HG03175 (cell line): ENCODE results near the gene GNAQ.

Experiments used
- ATAC-seq: cut with Tn5 transposase; IDR thresholded peaks from one replicate; pipeline ENCODE4 v1.9.1; 2021; ENCODE audit warnings: mild to moderate bottlenecking, moderate library complexity; ENCODE audit not compliant: unreplicated experiment

GNAQ gene

DNA sequence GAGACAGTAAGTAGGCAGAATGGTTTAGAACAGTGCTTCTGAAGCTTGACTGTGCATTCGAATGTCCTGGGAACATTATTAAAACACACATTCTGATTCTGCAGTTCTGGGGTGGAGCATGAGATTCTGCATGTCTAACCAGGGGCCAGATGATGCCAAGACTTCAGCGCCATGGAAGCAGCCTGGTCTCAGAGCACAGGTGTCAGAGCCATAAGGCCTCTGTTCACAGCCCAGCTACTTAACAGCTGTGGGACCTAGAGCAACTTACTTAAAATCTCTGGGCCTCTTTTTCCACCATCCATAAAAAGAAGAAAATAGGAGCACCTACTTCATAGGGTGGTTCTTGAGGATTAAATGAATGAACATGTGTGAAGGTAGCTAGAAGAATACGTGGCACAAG lies 84.0 kb downstream of the GNAQ start:
- no peak for ATAC-seq

DNA sequence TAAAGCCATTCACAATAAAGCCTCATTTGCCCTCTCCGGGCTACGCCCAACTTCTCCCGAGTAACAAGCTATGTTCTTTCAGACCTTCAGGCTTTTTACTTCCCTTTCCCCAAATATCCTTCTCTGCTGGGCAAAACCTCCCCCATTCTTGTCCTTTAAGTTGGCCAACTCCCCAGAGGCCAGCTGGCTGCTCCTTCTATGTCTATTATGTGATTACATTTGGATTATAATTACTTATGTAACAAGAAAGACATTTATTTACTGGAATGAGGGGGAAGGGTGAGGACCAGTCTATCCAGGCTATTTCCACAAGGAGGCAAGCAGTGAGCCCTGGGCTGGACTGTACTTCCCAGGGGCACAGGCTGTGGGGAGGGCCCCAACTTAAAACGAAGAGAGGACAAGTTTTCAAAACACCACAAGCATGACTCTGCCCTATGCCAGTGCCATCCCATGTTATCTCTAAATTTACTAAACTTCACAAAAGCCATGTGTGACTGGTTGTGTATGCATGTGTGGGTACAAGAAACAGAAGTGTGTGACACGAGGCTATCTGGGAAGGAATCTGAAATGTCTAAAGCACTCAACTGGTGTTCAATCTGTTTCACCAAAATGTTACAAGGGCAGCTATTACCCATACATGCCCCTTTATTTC lies 84.5 kb downstream of the GNAQ start:
- no peak for ATAC-seq

DNA sequence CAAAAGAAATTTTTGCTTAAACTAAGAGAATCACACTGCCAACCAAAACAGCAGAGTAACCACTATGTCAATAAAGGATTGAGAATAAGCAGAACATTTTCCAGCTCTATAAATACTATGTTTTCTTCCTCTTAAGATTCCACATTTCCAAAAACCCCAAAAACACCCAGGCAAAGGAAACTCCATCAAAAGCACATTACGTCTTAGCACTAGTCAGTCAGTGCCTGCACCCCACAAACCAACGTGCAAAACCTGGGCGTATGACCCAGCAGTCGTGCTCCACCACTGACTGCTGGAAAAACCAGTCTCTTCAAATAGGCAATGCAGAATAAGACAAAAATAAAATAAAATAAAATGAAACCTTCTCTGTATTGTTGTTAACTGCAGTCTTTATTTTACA lies 85.3 kb downstream of the GNAQ start:
- ATAC-seq, result no peak

DNA sequence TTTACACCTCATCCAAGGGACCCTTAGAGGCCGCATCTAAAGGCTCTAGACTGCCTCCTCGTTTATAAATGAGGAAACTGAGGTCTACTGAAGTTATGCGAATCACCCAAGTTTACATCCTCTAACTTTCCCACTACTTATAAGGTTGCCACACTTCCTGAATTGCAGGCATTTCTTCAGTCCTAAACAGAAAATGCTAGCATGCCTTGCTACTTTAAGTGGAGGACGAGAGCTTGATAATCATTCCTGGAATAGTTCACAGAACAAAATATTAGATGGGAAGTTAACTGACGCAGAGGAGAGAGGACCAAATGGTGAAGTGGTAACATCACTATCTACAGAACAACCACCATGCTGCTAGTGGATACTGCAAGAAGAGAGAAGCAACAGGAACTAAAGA lies 85.8 kb downstream of the GNAQ start:
- ATAC-seq, result no peak

DNA sequence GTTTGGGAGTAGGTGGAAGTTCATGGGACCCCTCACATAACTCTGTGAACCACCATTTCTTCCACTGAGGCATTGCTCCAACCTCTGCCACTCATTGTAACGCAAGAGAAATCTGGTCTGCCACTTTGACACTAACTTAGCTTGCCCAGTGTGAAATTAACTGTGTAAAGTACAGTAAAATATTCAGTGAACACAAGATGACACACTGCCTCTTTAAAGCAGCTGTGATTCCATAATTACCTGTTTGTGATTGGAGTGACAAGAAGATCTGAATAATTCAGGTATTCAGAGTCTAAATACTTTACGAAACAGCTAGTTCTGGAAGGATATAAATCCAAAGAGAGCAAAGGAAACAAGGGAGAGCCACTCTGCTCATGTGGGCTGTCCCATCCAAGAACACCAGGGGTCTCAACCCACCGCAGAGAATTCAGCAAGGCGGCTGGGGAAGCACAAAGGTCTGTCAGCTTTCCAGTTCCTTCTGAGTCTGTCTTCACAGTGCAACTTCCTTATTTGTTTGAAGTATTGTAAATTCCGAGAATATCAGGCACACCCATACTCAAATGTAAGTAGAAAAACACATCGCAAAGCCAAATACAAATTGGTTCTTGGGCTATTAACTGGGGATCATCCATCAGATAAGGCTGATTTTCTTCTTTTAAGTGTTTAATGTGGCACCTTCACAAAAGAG lies 86.9 kb downstream of the GNAQ start:
- no peak for ATAC-seq

DNA sequence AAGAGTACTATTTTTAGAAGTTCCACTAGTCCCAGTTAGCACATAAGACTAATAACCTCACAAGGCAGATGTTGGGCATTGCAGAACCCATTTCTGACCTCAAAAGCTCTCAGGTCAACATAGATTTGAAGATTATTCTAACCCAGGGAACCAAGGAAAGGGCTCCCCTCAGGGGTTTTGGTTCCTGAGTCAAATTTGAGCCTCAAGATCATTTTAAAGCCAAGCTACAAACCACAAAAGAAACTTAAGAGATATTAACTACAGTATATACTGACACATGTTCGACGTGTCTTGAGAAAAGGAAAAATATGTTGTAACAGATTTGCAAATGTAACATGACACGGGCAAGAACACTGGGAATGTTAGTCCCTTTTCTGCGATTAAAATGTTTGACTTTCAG lies 88.6 kb downstream of the GNAQ start:
- ATAC-seq, result no peak

DNA sequence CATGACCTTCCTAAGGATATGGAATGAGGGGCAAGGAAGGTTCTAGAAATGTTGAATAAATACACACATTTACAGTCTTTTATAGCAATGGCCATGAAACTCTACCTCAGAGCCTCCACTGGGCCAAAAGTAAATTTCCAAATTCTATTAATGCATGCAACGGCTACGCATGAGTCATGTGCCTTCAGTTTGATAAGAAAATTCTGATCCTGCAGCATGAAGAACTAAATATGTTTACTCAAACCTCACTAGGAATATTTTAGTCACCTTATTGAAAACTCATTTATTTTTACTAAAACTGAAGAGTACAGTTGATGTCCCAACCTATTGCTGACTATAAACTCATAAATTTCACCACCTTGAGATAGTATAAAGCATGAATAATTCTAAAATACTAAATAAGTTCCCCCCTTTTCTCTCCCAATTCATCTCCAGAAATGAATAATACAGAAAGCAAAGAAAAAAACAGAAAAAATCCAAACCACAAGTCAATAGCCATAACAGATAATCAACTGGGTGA lies 92.4 kb downstream of the GNAQ start:
- no peak for ATAC-seq

DNA sequence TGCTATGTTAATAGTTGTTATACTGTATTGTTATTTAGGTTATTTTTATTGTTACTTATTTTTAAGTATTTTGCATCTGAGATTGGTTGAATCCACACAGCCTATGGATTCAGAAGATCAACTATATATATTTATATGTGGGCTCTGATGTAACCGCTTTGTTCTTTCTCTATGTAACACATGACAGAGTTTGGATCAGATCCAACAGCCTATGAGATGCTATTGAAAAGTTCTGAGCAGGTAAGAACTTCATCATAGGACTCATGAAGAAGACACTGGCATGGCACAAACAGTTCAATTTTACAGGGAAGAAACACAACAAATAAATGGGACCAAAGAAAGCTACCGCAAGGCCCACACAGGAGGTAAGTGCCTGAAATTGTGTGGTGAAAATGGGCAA lies 93.4 kb downstream of the GNAQ start:
- no peak for ATAC-seq

DNA sequence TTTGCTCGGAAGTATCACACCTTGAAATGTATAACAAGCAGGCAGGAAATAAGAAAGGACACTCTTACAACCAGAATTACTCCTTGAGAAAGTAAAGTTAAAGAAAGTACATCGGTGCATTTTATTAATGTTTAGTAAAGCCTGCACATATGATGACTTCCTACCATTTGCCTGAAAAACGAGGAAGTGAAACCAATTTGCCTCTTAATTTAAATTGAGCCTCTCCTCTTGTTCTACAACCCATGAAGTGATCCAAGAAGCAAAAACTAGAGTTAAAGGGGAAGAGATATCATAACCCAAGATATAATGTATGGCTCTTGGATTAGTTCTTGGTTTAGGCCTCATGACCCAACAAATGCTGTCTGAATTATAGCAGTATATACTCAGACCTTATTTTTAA lies 95.6 kb downstream of the GNAQ start:
- peak; percentile 45 for ATAC-seq

DNA sequence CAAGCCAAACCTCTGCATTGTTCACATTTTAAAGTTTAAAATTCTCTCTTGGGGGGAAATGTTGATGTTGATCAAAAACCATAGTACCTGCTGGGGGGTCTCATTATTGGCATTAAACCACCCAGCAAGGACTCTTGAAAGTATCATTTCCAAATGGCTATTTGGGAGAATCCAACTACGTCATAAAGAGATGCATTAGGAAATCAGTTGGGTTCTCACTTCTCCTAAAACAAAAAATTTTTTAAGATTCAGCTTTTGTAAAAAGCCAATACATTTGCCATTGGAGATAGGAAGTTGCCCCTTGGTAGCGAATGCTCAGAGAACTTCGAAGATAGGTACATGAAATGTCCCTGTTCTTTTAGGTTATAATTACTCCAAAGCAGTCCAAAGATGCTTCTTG lies 96.4 kb downstream of the GNAQ start:
- ATAC-seq, result no peak

DNA sequence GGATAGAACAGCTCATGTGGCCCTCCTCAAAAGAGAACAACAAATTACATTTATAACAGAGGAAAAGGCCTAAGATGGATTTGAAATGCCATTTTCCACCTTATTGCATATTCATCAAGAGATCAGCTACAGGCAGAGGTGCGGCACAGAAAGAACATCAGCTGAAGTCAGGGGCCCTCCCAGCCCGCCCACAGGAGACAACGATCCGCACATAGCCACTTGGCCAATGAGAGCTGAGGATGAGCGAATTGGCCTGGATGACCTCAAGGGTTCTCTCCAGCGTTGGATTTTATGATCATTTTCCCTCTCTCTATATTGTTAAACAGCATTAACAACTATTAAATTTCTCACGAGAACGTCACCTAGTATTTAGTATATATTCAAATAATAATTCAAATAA lies 97.6 kb downstream of the GNAQ start:
- ATAC-seq, result no peak

DNA sequence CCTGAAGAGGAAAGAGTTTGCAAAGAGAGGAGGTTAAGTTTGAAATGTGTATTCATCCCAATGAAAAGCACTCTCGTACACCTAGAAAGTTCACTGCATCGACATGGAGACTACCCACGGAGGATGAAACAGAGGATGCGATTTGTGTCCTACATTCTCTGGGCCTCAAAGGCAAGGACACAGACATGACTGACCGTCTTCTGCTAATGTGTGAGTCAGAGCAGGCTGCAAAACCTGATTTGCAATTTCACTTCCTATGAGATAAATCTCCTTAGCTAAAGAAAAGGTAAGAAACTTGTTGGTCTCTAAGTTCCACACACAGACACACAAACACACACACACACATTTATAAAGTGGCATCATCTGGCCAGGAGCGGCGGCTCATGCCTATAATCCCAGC lies 98.6 kb downstream of the GNAQ start:
- no peak for ATAC-seq

DNA sequence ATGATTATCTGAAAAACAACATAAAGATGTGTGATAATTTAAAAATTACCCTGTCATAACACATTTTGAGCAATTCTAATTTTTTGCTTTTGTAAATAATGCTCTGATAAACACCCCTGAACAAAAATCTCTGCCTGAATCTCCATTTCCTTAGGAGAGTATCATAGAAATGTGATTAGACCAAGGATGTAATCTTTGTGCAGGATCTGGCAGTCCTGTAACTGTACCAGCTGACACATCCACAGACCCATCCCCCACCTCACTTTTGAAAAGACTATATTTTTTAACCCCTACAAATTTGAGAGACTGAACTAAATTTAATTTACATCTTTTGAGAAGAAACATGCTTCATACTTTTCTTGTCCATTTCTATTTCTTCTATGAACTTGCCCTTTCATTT lies 101.7 kb downstream of the GNAQ start:
- ATAC-seq, result no peak

DNA sequence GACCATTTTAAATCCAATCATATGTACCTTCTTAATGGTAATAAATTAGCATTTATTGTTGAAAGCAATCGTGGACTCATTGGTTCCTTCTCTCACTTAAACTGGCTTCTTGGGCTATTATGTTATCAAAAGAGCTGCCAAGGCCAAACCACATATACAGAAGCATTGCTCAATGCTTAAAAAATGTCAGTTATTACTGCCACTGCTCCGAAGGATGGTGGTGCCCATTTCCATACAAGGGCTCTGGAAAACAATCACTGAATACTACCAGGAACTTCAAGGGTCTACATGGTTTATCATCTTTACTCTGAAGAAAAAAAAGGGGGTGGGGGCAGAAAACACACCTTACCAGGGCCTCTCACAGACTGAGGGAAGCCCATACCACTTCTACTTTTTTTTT lies 104.3 kb downstream of the GNAQ start:
- ATAC-seq, result no peak

DNA sequence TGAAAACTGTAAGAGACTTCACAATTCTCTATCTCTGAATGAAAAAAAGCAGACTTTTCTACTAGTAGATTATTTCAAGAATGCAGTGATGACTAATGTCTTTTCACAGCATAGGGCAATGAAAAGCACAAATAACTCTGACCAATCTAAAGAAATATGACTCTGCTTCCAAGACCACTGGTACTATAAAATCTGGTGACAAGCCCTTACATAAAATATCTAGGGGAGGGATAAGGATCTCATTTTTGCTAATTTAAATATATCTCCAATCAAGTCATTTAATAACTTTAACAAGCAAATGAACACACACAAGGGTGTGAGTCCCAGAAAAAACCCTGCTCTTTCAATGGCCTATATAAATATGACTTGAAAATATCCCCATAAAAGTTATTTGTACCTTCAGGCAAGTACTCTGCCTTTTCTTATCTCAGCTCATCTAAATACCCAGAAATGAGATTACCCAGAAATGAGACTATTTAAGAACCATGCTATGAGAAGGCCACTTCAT lies 105.2 kb downstream of the GNAQ start:
- no peak for ATAC-seq

DNA sequence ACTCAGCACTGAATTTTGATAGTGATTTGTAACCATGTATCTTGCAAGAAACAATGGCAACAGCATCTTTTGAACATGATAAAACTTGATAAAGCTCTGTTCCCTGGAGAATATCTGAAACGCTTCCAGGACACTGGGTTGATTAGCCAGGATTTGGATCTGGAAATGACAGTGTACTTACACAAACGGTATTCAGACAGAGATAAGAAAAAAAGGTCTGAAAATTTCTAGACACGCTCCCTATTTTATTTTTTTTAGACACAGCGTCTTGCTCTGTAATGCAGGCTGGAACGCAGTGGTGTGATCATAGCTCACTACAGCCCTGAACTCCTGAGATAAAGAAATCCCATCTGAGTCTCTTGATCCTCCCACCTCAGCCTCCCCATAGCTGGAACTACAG lies 109.0 kb downstream of the GNAQ start:
- no peak for ATAC-seq

DNA sequence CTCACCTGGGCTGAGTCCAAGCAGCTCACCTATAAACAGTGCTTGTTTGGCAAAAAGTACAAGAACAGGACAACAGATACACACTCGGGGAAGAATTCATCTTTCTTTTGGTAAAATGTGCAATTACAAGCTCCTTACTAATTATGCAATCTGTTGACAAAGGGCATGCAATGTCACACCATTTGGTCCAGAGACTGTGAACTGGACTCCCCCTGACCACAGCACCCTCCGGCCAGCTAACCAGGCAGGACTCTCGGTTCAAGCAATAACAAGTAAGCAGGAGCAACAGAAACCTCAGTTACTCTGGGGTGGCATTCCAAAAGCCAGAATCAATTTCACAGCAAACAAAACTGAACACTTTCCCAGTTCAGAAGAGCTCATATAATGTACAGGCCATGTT lies 113.8 kb downstream of the GNAQ start:
- no peak for ATAC-seq

DNA sequence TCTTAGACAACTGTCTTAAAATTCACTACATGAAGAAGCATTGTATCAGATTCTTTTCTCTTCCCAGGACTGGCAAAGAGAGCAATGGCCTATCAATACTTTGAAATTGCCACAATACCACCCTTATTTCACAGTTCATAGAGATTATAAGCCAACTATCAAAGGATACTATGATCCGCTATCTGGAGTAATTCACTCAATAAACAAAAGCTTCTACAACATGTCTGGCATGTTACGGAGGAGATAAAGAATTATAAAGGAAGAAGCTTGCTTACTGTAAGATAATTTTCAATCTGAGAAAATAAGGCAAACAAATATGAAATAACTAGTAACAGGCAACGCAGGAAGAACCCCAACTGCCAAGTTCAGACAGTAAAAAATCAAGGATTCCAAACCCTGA lies 114.8 kb downstream of the GNAQ start:
- ATAC-seq, result no peak

DNA sequence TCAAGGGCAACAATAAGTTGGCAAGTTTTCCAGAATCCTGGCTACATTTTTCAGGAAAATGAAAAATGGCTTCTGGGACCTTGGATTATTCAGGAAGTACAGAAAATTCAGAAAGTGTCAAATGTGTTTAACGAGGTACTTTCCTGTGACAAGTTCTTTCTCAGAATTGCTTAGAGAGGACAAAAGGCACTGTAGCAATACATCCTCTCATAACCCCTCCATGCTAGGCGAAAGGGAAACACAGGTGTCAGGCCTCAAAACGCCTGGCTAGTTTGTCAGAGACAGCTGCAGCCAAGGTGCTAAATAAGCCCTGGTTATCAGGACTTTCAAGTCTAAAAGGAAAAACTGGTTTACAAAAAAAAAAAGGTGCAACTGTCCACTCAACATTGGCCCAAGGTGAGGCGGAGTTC lies 115.2 kb downstream of the GNAQ start:
- no peak for ATAC-seq

DNA sequence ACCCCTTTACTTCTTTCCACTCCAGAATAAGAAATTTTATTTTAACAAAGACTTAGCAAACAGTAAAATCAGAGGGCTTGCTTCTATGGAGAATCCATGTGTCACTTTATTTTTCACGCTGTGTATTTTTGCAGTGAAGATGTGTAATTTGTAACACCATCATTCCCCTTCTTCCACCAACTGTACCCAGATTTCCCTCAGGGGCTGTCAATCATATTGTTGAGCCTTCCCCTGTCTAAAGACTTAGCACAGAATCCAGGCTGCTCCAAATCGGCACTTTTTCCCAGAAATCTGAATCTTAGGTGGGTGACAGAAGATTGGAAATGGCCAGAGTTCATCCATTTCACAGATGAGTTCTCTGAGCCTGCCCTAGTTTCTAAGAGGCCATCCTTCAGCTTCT lies 115.9 kb downstream of the GNAQ start:
- no peak for ATAC-seq

DNA sequence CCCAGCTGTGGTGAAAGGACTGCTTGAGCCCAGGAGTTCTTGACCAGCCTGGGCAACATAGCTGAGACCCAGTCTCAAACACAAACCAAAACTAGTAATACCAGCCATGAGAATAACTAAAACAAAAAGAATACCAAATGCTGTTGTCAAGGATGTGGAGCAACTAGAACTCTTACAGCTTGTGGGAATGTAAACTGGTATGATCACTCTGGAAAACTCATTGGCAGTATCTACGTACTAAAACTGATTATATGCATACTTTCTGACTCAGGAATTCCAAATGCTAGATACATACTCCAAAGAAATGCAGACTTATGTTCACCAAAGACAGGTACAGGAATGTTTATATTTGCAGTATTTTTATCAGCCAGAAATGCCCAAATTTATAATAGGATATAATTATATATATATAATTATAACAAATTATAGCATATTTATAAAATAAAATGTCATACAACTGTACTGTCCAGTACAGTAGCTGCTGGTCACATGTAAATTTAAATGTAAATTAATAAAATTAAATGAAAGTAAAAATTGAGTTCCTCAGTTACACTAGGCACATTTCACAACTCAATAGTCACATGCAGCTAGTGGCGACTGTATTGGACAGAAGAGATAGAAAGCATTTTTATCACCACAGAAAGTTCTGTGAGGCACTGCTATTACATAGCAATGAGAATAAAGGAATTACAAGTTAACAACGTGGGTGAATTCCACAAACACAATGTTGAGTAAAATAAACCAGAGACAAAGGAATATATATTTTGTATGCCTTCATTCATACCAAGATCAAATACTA lies 118.5 kb downstream of the GNAQ start:
- ATAC-seq, result no peak

DNA sequence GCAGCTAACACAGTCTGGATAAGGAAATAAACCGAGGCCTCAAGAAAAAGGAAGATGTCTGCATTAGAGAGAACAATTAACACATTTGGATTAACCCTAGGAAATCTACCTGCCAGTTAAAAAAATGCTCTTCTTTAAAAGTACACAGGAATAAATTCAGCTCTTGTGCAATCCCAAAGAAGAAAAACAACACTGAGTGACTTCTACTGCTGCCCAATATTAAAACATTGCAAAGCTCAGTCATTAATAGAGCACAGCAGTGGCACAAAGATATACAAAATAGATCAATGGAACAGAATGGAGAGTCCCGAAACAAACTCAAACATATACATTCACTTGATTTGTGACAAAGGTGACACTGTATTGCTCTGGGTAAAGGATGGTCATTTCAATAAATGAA lies 119.7 kb downstream of the GNAQ start:
- ATAC-seq, result no peak
